Activated T-helper 2 cell treated with anti-CD3 and anti-CD28 coated beads, Interferon-gamma antibody, Interleukin-2, Interleukin-4, amounts not matched to agents 10 μg/mL and 5 μg/mL and 100 μg/mL, durations not matched to agents 14 hours and 24 hours and 36 hours (primary cell): Measurements from ENCODE around the gene CPN2. TPM values are rescaled to one million over a fixed set of nuclear protein-coding genes. Genes with fewer than 3 reads are reported as not detected.
A peak's percentile ranks its signal among the peaks of the same experiment; 100 is the strongest.

Experiments
- DNase-seq: peaks from one replicate; pipeline ENCODE4 v3.0.0; 2021; ENCODE audit warnings: low spot score
- H3K27ac Mint-ChIP-seq: one replicate; pipeline ENCODE4 v1.8.0; 2021; ENCODE audit warnings: mixed read lengths
- H3K27me3 Mint-ChIP-seq: one replicate; pipeline ENCODE4 v1.8.0; 2021; ENCODE audit warnings: low read depth, mixed read lengths
- H3K36me3 Mint-ChIP-seq: one replicate; pipeline ENCODE4 v1.8.0; 2021; ENCODE audit warnings: low read depth, mixed read lengths
- H3K4me1 Mint-ChIP-seq: one replicate; pipeline ENCODE4 v1.8.0; 2021; ENCODE audit warnings: low read depth, mixed read lengths
- H3K4me3 Mint-ChIP-seq: one replicate; pipeline ENCODE4 v1.8.0; 2021; ENCODE audit warnings: low read depth, mild to moderate bottlenecking, moderate library complexity, mixed read lengths
- H3K9me3 Mint-ChIP-seq: one replicate; pipeline ENCODE4 v1.8.0; 2021; ENCODE audit warnings: mixed read lengths
- intact Hi-C: fragments of 100-400 bp; cut with micrococcal nuclease; formaldehyde crosslinking; loops from one replicate; pipeline ENCODE4 v1.15.1; 2023
- total RNA-seq: library from RNA; stranded (reverse); gene quantifications from 2 replicates; pipeline ENCODE4 v1.2.3, GENCODE V29; 2022

CPN2 gene, protein sequence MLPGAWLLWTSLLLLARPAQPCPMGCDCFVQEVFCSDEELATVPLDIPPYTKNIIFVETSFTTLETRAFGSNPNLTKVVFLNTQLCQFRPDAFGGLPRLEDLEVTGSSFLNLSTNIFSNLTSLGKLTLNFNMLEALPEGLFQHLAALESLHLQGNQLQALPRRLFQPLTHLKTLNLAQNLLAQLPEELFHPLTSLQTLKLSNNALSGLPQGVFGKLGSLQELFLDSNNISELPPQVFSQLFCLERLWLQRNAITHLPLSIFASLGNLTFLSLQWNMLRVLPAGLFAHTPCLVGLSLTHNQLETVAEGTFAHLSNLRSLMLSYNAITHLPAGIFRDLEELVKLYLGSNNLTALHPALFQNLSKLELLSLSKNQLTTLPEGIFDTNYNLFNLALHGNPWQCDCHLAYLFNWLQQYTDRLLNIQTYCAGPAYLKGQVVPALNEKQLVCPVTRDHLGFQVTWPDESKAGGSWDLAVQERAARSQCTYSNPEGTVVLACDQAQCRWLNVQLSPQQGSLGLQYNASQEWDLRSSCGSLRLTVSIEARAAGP
- not detected in 2 replicates for total RNA-seq

DNA sequence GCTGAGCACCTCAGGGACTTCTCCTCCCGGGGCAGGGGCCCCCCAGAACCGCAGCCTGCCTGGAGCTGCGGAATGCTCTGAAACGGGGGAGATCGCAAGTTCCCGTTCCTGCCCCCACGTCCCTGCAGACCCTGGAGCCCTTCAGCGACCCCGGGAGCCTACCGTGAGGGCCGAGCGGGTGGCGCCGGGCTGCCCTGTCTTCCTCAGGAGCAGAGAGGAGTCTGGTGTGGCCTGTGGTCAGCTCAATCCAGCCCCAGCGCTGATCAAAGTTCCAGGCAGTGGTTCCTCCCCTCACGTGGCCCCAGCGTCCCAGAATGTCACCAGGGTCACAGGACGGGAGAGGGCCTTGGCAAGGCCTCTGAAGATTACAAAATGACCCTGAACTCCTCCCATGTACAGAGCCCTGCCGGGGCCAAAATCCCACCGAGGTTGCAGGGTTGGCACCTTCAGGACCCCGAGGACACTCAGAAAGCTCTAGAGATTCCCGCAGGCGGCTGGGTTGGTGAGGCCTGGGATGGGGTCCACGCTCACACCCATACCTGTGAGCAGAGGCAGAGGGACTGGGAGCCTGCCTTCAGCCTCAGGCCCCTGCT lies at the start of gene CPN2:
TSS of gene CPN2 (minus strand) at position 249 of the 593 bp plus-strand sequence. CDS start 8,626 bp downstream, outside the sequence.
- no peaks in the 10 kb centered on the region for H3K9me3 Mint-ChIP-seq
- H3K4me3 Mint-ChIP-seq: no peak within 1 kb of the TSS
- DNase-seq: no peak
- intact Hi-C loops: no loop called here
- H3K27ac Mint-ChIP-seq: no peak within 1 kb of the TSS
- H3K36me3 Mint-ChIP-seq: no peaks in the 10 kb centered on the region
- H3K4me1 Mint-ChIP-seq: no peaks in the 10 kb centered on the region
- H3K27me3 Mint-ChIP-seq: peaks cover 2% of the 10 kb centered on the region

DNA sequence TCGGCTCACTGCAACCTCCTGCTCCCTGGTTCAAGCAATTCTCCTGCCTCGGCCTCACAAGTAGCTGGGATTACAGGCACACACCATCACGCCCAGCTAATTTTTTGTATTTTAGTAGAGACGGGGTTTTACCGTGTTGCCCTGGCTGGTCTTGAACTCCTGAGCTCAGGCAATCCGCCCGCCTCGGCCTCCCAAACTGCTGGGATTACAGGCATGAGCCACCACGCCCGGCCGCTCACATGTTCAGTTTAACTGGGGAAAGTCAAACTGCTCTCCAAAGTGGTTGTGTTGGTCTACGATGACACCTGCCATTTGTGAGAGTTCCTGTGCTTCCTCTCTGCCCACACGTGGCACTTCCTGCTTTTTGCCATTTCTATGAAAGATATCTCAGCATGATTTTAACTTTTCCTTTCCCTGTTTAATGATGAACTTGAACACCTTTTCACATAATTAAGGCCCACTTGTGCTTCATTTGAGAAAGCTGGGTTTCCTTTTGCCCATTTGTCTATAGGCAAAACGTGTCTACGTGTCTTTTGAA lies 48.8 kb upstream of the CPN2 start:
- Mint-ChIP-seq H3K9me3 (no peaks in the 10 kb centered on the region), H3K4me1 (peaks cover 38% of the 10 kb centered on the region), H3K4me3 (no peak overlapping the region), H3K27me3 (peaks cover 24% of the 10 kb centered on the region), H3K27ac (no peak overlapping the region), H3K36me3 (peaks cover 13% of the 10 kb centered on the region)
- intact Hi-C loops: loop anchor here (5.0 kb wide), 3 partner anchors 232 to 287 kb away; partner anchors contain the start of genes FAM43A, HES1 and TMEM44
- DNase-seq: no peak

DNA sequence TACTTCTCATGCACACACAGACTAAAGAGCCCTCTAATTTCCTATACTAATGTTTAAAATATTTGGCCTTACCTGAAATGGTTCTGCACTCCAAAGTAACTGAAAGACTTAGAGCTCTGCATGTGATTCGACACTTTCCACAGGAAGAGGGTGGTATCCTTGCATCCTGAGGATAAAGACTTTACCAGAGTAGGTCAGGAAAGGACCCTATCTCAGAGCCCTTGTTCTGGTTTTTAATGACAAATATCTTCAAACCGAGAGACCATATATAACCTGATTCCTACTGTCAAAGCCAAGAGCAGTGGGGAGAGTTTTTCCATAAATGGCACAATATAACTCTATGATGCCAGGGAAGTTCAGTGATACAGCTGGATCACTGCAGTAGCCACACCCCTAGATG lies 48.0 kb upstream of the CPN2 start, which contains the start of gene GP5:
TSS of gene GP5 (minus strand) at position 101 of the 400 bp plus-strand sequence. CDS start 984 bp downstream, outside the sequence.
- no peak within 1 kb of the TSS for H3K27ac Mint-ChIP-seq
- H3K4me1 Mint-ChIP-seq: peaks cover 34% of the 10 kb centered on the region
- H3K36me3 Mint-ChIP-seq: peaks cover 6% of the 10 kb centered on the region

DNA sequence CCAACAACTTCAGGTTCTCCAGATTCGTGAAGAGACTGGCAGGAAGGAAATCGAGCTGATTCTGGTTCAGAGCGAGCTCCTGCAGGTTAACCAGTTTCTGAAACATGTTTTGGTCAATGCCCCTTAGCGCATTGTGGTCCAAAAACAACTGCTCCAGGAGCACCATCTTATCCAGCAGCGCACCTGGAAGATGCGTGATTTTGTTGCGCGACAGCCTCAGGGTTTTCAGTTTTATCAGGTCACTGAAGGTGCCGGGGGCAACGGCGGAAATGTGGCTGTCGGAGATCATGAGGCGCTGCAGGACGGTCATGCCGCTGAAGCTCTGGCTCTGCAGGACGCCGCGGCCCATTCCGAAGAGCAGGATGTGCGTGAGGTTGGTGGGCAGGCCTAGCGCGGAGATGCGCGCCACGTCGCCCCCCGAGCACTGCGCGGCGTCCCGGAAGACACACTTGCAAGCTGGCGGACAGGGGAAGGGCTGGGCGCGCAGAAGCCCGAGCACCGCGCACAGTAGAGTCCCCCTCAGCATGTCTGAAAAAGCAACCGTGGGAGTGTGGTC lies 46.7 kb upstream of the CPN2 start:
- Mint-ChIP-seq H3K27me3 (peaks cover 29% of the 10 kb centered on the region), H3K9me3 (no peaks in the 10 kb centered on the region), H3K4me1 (peaks cover 34% of the 10 kb centered on the region), H3K36me3 (no peaks in the 10 kb centered on the region), H3K4me3 (peak overlapping the region; percentile 80), H3K27ac (no peak overlapping the region)
- intact Hi-C loops: loop anchor here (5.0 kb wide), 3 partner anchors 234 to 289 kb away; partner anchors contain the start of genes FAM43A, HES1 and TMEM44
- peak; percentile 13 for DNase-seq

More for the DNA sequence above, 48.0 kb upstream of the CPN2 start, which contains the start of gene GP5:
- intact Hi-C loops: loop anchor here (5.0 kb wide), 3 partner anchors 233 to 288 kb away; partner anchors contain the start of genes FAM43A, HES1 and TMEM44
- H3K27me3 Mint-ChIP-seq: peaks cover 28% of the 10 kb centered on the region
- no peaks in the 10 kb centered on the region for H3K9me3 Mint-ChIP-seq
- peak within 1 kb of the TSS; percentile 80 for H3K4me3 Mint-ChIP-seq
- DNase-seq: no peak

DNA sequence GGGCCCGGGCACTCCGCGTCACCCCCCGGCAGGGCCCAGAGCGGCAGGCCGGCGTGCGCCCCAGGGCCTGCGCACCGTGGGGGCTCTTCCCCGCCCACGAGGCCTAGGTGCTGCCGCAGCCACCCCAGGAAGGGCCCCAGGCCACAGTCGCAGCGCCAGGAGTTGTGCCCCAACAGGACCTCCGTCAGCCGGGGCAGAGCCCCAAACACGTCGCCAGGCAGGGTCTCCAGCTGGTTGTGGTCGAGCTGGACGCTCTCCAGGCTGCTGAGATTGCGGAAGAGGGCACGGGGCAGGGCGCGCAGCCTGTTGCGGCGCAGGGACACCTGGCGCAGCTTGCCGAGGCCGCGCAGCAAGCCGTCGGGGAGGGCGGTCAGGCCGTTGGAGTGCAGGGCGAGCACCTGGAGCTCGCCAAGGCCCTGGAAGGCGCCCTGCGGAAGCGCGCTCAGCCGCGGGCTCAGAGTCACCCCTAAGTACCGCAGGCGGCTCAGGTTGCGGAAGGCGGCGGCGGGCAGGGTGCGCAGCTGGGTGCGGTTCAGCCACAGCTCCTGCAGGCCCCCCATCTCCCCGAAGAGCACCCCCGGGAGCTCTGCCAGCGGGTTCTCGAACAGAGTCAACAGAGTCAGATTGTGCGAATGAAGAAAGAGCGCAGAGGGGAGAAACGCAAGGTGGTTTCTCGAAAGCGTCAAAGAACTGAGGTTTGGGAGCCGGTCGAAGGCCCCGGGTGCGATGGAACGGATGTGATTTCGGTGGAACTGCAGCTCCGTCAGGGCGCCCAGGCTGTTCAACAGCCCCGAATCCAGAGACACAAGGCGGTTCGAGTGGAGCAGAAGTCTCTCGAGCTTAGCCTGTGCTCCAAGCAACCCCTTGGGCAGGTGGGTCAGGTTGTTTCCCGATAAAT lies 46.0 kb upstream of the CPN2 start:
- no peaks in the 10 kb centered on the region for H3K9me3 Mint-ChIP-seq
- peaks cover 32% of the 10 kb centered on the region for H3K27me3 Mint-ChIP-seq
- peak overlapping the region; percentile 80 for H3K4me3 Mint-ChIP-seq
- H3K36me3 Mint-ChIP-seq: no peaks in the 10 kb centered on the region
- intact Hi-C loops: loop anchor here (5.0 kb wide), 3 partner anchors 235 to 290 kb away; partner anchors contain the start of genes FAM43A, HES1 and TMEM44
- peaks cover 34% of the 10 kb centered on the region for H3K4me1 Mint-ChIP-seq
- peak overlapping the region; percentile 42 for H3K27ac Mint-ChIP-seq
- peak; percentile 24 for DNase-seq

DNA sequence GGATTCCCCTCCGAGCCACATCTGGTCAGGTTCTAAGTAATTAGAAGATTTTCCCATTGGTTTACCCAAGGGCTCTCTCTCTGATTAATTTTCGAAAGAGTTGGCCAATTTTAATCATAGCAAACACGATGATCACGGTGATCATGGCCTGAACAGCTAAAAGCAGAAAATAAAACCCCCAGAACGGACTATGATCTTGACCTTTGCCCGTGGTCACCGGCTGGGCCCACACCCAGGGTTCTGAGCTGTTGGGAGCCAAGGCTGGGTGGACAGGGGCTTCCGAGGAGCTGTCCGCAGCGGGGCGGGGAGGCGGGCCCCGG lies 45.4 kb upstream of the CPN2 start:
- H3K27me3 Mint-ChIP-seq: peaks cover 32% of the 10 kb centered on the region
- peak overlapping the region; percentile 71 for H3K4me3 Mint-ChIP-seq
- H3K27ac Mint-ChIP-seq: peak overlapping the region; percentile 55
- DNase-seq: no peak
- intact Hi-C loops: loop anchor here (5.0 kb wide), 3 partner anchors 236 to 291 kb away; partner anchors contain the start of genes FAM43A, HES1 and TMEM44
- no peaks in the 10 kb centered on the region for H3K9me3 Mint-ChIP-seq
- H3K4me1 Mint-ChIP-seq: peaks cover 34% of the 10 kb centered on the region
- no peaks in the 10 kb centered on the region for H3K36me3 Mint-ChIP-seq

DNA sequence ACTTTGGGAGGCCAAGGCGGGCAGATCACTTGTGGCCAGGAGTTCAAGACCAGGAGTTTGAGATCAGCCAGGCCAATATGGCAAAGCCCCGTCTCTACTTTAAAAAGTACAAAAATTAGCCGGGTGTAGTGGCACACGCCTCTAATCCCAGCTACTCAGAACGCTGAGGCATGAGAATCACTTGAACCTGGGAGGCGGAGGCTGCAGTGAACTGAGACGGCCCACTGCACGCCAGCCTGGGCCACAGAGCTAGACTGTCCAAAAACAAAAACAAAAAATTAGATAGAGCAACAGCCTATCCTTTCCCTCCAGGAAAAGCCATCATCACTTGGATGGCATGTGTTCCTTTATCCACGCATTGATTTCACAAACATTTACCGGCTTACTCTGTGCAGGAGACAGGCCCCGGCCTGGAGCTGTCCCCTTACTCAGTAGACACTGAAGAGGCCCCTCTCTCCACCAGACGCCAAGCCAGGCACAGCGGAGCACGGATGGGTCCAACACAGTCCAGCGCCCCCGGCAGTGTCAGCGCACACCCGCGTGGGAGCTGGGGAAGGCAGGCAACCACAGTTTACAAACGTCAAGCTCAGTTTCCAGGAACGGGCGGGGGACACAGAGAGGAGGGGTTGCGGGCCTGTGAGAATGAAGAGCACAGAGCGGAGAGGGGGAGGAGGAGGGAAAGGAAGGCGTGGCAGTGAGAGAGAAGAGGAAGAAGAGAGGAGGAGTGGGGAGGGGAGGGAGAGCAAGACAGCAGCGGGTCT lies 44.8 kb upstream of the CPN2 start:
- DNase-seq: peak; percentile 48
- Mint-ChIP-seq H3K9me3 (peaks cover 5% of the 10 kb centered on the region), H3K27ac (peak overlapping the region; percentile 55), H3K4me1 (peaks cover 34% of the 10 kb centered on the region), H3K36me3 (peaks cover 1% of the 10 kb centered on the region), H3K27me3 (peaks cover 37% of the 10 kb centered on the region), H3K4me3 (peak overlapping the region; percentile 71)
- intact Hi-C loops: loop anchor here (5.0 kb wide), 3 partner anchors 236 to 291 kb away; partner anchors contain the start of genes FAM43A, HES1 and TMEM44

DNA sequence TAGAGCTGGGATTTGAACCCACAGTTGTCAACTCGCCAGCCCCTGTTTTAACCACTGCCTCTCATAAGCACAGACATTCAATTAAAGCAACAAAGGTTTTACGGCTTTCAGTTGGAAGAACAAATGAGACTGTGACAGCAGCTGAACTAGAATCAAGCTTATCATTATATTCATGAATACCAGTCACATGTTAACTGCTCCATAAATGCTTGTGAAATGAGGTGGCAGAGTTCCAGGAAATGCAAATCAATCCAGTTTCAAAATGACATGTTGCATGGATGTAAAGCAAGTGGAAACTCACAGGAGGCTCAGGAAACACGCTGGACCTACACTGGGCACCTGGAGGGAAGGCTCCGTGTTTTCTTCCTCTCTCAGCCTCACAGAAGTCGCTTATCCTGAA lies 44.1 kb upstream of the CPN2 start:
- intact Hi-C loops: loop anchor here (5.0 kb wide), 3 partner anchors 237 to 292 kb away; partner anchors contain the start of genes FAM43A, HES1 and TMEM44
- Mint-ChIP-seq H3K4me1 (peaks cover 34% of the 10 kb centered on the region), H3K27me3 (peaks cover 43% of the 10 kb centered on the region), H3K27ac (no peak overlapping the region), H3K4me3 (peak overlapping the region; percentile 71), H3K9me3 (peaks cover 12% of the 10 kb centered on the region), H3K36me3 (peaks cover 4% of the 10 kb centered on the region)
- DNase-seq: no peak

DNA sequence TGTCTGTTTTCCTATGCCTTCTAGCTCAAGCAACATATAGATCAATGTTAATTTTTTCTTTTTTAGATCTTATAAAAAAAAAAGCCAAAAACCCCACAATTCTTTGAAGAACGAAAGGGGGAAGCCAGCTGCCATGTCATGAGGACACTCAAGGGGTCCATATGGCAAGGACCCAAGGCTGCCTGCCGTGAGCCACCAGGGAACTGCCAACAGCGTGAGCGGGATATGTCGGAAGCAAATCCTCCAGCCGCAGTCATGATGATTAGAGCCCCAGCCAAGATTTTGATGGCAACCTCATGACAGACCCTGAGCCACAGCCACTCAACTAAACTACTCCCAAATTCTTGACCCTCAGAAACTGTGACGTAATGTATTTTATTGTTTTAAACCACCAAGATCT lies 41.4 kb upstream of the CPN2 start:
- Mint-ChIP-seq H3K4me3 (no peak overlapping the region), H3K9me3 (peaks cover 12% of the 10 kb centered on the region), H3K36me3 (peaks cover 4% of the 10 kb centered on the region), H3K4me1 (peaks cover 20% of the 10 kb centered on the region), H3K27me3 (peaks cover 38% of the 10 kb centered on the region), H3K27ac (no peak overlapping the region)
- DNase-seq: no peak
- intact Hi-C loops: no loop called here

DNA sequence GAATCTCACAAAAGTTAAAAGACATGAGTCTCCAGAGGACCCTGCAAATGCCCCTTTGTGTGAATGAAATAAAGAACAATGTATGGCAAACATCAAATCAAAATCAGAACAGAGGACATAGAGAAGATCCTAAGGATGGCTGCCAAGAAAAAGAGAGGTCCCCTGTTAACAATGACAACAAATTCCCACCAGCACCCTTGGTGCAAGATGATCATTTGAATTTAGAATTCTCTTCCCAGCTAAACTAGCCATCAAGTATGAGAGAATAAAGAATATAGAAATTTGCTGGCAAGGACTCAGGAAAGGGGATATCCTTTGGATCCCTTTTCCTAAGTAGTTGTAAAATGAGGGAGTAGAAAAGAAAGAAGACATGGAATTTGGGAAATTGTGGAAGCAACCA lies 39.7 kb upstream of the CPN2 start:
- no peak overlapping the region for H3K27ac Mint-ChIP-seq
- DNase-seq: no peak
- intact Hi-C loops: no loop called here
- H3K9me3 Mint-ChIP-seq: peaks cover 12% of the 10 kb centered on the region
- peaks cover 4% of the 10 kb centered on the region for H3K36me3 Mint-ChIP-seq
- H3K27me3 Mint-ChIP-seq: peaks cover 34% of the 10 kb centered on the region
- peaks cover 9% of the 10 kb centered on the region for H3K4me1 Mint-ChIP-seq
- H3K4me3 Mint-ChIP-seq: no peak overlapping the region

DNA sequence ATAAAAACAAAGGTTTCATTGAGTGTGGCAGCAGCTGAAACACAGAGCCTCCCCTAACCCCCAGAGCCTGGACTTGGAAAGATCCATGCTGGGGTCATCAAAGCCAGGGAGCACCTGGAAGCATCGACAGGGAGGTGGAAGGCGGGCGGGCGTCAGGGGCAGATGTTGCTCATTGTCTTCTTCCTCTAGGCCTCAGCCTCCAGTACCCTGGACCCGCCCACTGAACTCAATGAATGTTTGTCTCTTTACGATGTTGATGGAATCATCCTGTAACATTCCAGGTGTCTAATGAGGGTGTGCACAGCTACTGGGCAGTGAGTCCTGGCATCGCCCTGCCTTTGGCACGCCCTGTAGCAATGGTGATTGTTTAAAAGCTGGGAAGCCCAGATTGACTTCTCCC lies 38.1 kb upstream of the CPN2 start:
- intact Hi-C loops: no loop called here
- H3K36me3 Mint-ChIP-seq: peaks cover 4% of the 10 kb centered on the region
- H3K9me3 Mint-ChIP-seq: peaks cover 12% of the 10 kb centered on the region
- no peak for DNase-seq
- H3K4me1 Mint-ChIP-seq: no peaks in the 10 kb centered on the region
- peaks cover 26% of the 10 kb centered on the region for H3K27me3 Mint-ChIP-seq
- H3K4me3 Mint-ChIP-seq: no peak overlapping the region
- no peak overlapping the region for H3K27ac Mint-ChIP-seq
